Measurements from ENCODE around the gene OGFR. TPM values are rescaled to one million over a fixed set of nuclear protein-coding genes. Genes with fewer than 3 reads are reported as not detected.

Gene OGFR
- total RNA-seq, 6 experiments from 2014 or later = 37.8 to 42.2 (median 39.0) TPM

- H3K4me3 Mint-ChIP-seq = peak overlapping the region; percentile 54; the same call in 1 of the 2 replicates
- no peak for DNase-seq
- H3K36me3 Mint-ChIP-seq (ENCODE audit: low read depth) = no peaks in the 10 kb centered on the region
- no peak for TF ChIP-seq CTCF (IDR thresholded peaks at IDR 0.05)
- peaks cover 13% of the 10 kb centered on the region for H3K4me1 Mint-ChIP-seq (ENCODE audit: low read depth)
- H3K27ac Mint-ChIP-seq = no peak overlapping the region
- H3K27me3 Mint-ChIP-seq (ENCODE audit: insufficient read depth) = peaks cover 16% of the 10 kb centered on the region
- H3K9me3 Mint-ChIP-seq = no peaks in the 10 kb centered on the region
These were observed 10.7 kb downstream of the OGFR start for GRCh38 chr20:62815066-62815991.

GRCh38 chr20:62816031-62816883 is 11.6 kb downstream of the OGFR start:
- Mint-ChIP-seq H3K27ac (no peak overlapping the region), H3K4me1 (ENCODE audit: low read depth) (peaks cover 13% of the 10 kb centered on the region), H3K4me3 (peak overlapping the region; percentile 54; the same call in 1 of the 2 replicates), H3K36me3 (ENCODE audit: low read depth) (no peaks in the 10 kb centered on the region), H3K27me3 (ENCODE audit: insufficient read depth) (peaks cover 16% of the 10 kb centered on the region), H3K9me3 (no peaks in the 10 kb centered on the region)
- no peak for TF ChIP-seq CTCF (IDR thresholded peaks at IDR 0.05)
- no peak for DNase-seq

GRCh38 chr20:62816884-62817873 is 12.5 kb downstream of the OGFR start, which contains the start of gene COL9A3:
Gene COL9A3, plus strand, starts transcription at chr20:62817050. Its CDS starts 15 bp downstream, at chr20:62817065.
- H3K27me3 Mint-ChIP-seq (ENCODE audit: insufficient read depth) = peaks cover 16% of the 10 kb centered on the region
- peak within 1 kb of the TSS; percentile 54; the same call in 1 of the 2 replicates for H3K4me3 Mint-ChIP-seq
- TF ChIP-seq CTCF (IDR thresholded peaks at IDR 0.05) = no peak
- no peak within 1 kb of the TSS for H3K27ac Mint-ChIP-seq
- no peak for DNase-seq
- H3K4me1 Mint-ChIP-seq (ENCODE audit: low read depth) = peaks cover 13% of the 10 kb centered on the region
- no peaks in the 10 kb centered on the region for H3K36me3 Mint-ChIP-seq (ENCODE audit: low read depth)
- H3K9me3 Mint-ChIP-seq = no peaks in the 10 kb centered on the region

GRCh38 chr20:62817975-62818591 is 13.4 kb downstream of the OGFR start:
- no peak overlapping the region for H3K27ac Mint-ChIP-seq

More at GRCh38 chr20:62817975-62818591, 13.4 kb downstream of the OGFR start:
- peaks cover 13% of the 10 kb centered on the region for H3K4me1 Mint-ChIP-seq (ENCODE audit: low read depth)
- H3K36me3 Mint-ChIP-seq (ENCODE audit: low read depth) = no peaks in the 10 kb centered on the region
- H3K9me3 Mint-ChIP-seq = no peaks in the 10 kb centered on the region
- DNase-seq = no peak
- H3K4me3 Mint-ChIP-seq = no peak overlapping the region
- no peak for TF ChIP-seq CTCF (IDR thresholded peaks at IDR 0.05)
- peaks cover 16% of the 10 kb centered on the region for H3K27me3 Mint-ChIP-seq (ENCODE audit: insufficient read depth)
